GM21360 (cell line): ENCODE data around the gene SSU72.
"Not testable (repeated sequence)": the region's sequence is repeated elsewhere in the genome, so short reads cannot be mapped to it uniquely, and the experiment has no call there.

Experiments
- ATAC-seq: cut with Tn5 transposase; IDR thresholded peaks from one replicate; pipeline ENCODE4 v1.9.1; 2021; ENCODE audit warnings: mild to moderate bottlenecking, moderate library complexity; ENCODE audit not compliant: unreplicated experiment

Gene SSU72

DNA sequence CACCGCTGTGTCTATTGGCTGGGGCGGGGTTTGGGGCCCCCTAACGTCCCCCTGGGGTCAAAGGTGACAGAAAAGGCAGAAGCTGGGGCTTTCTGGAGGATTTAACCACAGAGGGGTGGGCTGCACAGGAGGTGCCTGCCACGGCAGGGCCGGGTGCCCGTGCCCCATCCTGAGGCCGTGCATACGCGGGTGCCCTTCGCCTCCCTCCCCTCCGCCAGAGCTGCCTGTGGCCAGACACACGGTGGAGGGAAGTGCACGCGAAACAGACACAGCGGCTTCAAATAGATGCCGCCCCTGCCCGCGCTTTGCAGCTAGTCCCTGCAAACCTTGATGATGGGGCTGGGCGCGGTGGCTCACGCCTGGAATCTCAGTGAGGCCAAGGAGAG, 65.2 kb downstream of the SSU72 start:
- ATAC-seq: not testable (repeated sequence)

GRCh38 chr1:1508775-1509464, 65.7 kb downstream of the SSU72 start:
- ATAC-seq: not testable (repeated sequence)

DNA sequence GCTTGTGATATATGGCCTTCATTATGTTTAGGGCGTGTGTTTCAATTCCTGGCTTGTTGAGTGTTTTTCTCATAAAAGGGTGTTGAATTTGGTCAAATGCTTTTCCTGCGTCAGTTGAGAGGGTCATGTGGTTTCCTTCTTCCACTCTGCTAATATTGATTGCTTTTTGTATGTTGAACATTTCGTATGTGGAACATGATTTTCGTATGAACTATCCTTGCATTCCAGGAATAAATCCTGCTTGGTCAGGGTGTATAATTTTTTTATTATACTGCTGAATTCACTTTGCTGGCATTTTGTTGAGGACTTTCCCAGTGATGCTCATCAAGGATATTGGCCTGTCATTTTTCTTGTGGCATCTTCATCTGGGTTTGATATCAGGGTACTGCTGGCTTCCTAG, 67.4 kb downstream of the SSU72 start:
- no peak for ATAC-seq

DNA sequence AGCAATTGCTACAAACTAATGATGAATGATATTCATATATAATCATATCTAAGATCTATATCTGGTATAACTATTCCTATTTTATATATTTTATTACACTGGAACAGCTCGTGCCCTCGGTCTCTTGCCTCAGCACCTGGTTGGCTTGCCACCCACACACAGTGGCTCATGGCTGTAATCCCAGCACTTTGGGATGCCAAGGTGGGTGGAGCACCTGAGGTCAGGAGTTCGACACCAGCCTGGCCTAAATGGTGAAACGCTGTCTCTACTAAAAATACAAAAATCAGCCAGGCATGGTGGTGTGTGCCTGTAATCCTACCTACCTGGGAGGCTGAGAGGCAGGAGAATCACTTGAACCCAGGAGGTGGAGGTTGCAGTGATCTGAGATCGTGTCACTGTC, 68.9 kb downstream of the SSU72 start:
- not testable (repeated sequence) for ATAC-seq

GRCh38 chr1:1505366-1505798, 69.3 kb downstream of the SSU72 start:
- peak; percentile 54 for ATAC-seq

- not testable (repeated sequence) for ATAC-seq
Measured at GRCh38 chr1:1504777-1505365, 69.8 kb downstream of the SSU72 start.

DNA sequence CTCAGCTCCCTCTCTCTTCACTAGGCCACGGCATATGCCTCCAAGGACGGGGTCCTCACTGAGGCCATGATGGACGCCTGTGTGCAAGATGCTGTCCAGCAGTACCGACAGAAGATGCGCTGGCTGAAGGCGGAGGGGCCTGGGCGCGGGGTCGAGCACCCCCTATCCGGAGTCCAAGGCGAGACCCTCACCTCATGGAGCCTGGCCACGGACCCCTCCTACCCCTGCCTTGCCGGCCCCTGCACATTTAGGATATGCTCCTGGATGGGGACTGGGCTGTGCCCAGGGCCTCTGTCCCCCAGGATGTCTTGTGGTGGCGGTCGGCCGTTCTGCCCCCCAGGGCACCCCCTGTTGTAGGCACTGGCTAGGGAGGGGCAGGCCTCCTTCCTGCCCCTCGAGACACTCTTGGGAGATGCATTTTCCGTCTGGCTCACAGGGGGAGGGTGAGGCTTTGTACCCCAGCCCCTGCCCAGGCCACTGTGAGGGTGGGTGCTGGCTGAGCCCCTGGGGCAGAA, 79.1 kb downstream of the SSU72 start:
- not testable (repeated sequence) for ATAC-seq

DNA sequence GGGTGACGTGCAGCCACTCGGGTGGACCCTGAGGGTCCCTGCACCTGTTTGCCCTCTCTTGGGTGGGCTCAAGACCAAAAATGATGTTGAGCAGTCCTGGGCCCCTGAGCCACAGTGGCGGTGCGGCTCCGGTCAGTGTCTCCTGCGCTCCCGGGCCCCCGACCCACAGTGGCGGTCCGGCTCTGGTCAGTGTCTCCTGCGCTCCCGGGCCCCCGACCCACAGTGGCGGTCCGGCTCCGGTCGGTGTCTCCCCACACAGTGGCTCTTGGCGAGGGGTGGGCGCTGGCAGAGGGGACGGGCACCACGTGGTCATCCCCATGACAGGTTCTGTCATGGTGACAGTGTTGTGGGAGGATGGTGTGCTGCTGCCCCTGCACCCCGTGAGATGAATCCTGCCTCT, 80.4 kb downstream of the SSU72 start:
- not testable (repeated sequence) for ATAC-seq
